IMR-90 (cell line): Measurements from ENCODE around the gene SNX3. TPM values are rescaled to one million over a fixed set of nuclear protein-coding genes. Genes with fewer than 3 reads are reported as not detected.

Source experiments
- ATAC-seq: fragments of 200-7000 bp; cut with Tn5 transposase; 2 replicates; pipeline ENCODE4 v1.9.1; 2020; ENCODE audit warnings: low read depth, mild to moderate bottlenecking, moderate library complexity
- BruUV-seq: library from RNA; stranded (reverse); fragments of 400-500 nt; replicated peaks from 2 replicates; lab custom pipeline; 2021; lab: Mats Ljungman, UMichigan
- CTCF ChIA-PET: fragments of 300-600 bp; formaldehyde crosslinking; extraction: SDS; loops from one replicate; lab custom pipeline; 2021; ENCODE audit warnings: antibody characterized with exemption; lab: Yijun Ruan, JAX
- POLR2A ChIA-PET: fragments of 300-600 bp; sonication (Branson Sonifier 250); formaldehyde crosslinking; loops from one replicate; lab custom pipeline; 2022; ENCODE audit warnings: antibody characterized with exemption; ENCODE audit not compliant: unreplicated experiment; lab: Charles Lee
- DNase-seq: peaks from one replicate; pipeline ENCODE4 v3.0.0; 2013
- H2AFZ ChIP-seq: replicated peaks from 2 replicates; pipeline ENCODE3; 2013; ENCODE audit warnings: low read length, mild to moderate bottlenecking; ENCODE audit not compliant: poor library complexity
- H2AK5ac ChIP-seq: 2 replicates; pipeline ENCODE4 v1.6.1; 2013; ENCODE audit warnings: low read depth, low read length, inconsistent platforms
- H2AK9ac ChIP-seq: replicated peaks from 2 replicates; pipeline ENCODE3; 2013; ENCODE audit warnings: mild to moderate bottlenecking, low read depth, low read length, moderate library complexity; ENCODE audit not compliant: poor library complexity
- H2BK120ac ChIP-seq: 2 replicates; pipeline ENCODE4 v1.6.1; 2013; ENCODE audit warnings: low read depth, low read length, inconsistent platforms
- H2BK15ac ChIP-seq: 3 replicates; pipeline ENCODE4 v1.6.1; 2013; ENCODE audit warnings: low read depth, low read length, inconsistent platforms
- H2BK20ac ChIP-seq: 2 replicates; pipeline ENCODE4 v1.6.1; 2013; ENCODE audit warnings: low read depth, mild to moderate bottlenecking, inconsistent platforms, low read length, moderate library complexity
- H2BK5ac ChIP-seq: 2 replicates; pipeline ENCODE4 v1.6.1; 2013; ENCODE audit warnings: mild to moderate bottlenecking, low read depth, low read length, inconsistent platforms; ENCODE audit not compliant: poor library complexity, severe bottlenecking
- H3K14ac ChIP-seq: replicated peaks from 2 replicates; pipeline ENCODE4 v1.6.1; 2013; ENCODE audit warnings: low read depth, low read length, inconsistent platforms
- H3K18ac ChIP-seq: 2 replicates; pipeline ENCODE4 v1.6.1; 2013; ENCODE audit warnings: low read depth, low read length, control low read depth
- H3K23ac ChIP-seq: 2 replicates; pipeline ENCODE4 v1.6.1; 2013; ENCODE audit warnings: low read depth, low read length, inconsistent platforms
- H3K27ac ChIP-seq: 2 replicates; pipeline ENCODE4 v1.5.1; 2013; ENCODE audit warnings: mild to moderate bottlenecking, control low read depth, low read length; ENCODE audit not compliant: insufficient read depth
- H3K27me3 ChIP-seq: 2 replicates; pipeline ENCODE4 v1.6.1; 2013; ENCODE audit warnings: low read length; ENCODE audit not compliant: control insufficient read depth, insufficient read depth
- H3K36me3 ChIP-seq: 2 replicates; pipeline ENCODE4 v1.6.1; 2013; ENCODE audit warnings: low read length, mixed read lengths; ENCODE audit not compliant: control insufficient read depth, insufficient read depth
- H3K4ac ChIP-seq: 2 replicates; pipeline ENCODE4 v1.6.1; 2013; ENCODE audit warnings: low read depth, low read length, inconsistent platforms
- H3K4me1 ChIP-seq: 2 replicates; pipeline ENCODE4 v1.6.1; 2013; ENCODE audit warnings: low read length, mixed read lengths; ENCODE audit not compliant: control insufficient read depth, insufficient read depth
- H3K4me2 ChIP-seq: 2 replicates; pipeline ENCODE4 v1.6.1; 2013; ENCODE audit warnings: low read depth, mild to moderate bottlenecking, control low read depth, low read length, moderate library complexity
- H3K4me3 ChIP-seq: 2 replicates; pipeline ENCODE4 v1.5.1; 2013; ENCODE audit warnings: low read depth, mild to moderate bottlenecking, control low read depth, low read length, moderate library complexity; ENCODE audit not compliant: insufficient read depth
- H3K56ac ChIP-seq: 2 replicates; pipeline ENCODE4 v1.6.1; 2013; ENCODE audit warnings: low read length, inconsistent platforms; ENCODE audit not compliant: insufficient read depth; ENCODE audit errors: extremely low read depth
- H3K79me1 ChIP-seq, 2 experiments: 2 replicates each; pipeline ENCODE4 v1.6.1; 2013; ENCODE audit warnings: low read length in 2 of 2, inconsistent platforms in 1 of 2, low read depth in 1 of 2
- H3K9ac ChIP-seq: 2 replicates; pipeline ENCODE4 v1.6.1; 2013; ENCODE audit warnings: low read depth, low read length, control low read depth
- H3K9me1 ChIP-seq: 2 replicates; pipeline ENCODE4 v1.6.1; 2013; ENCODE audit warnings: low read length, inconsistent platforms; ENCODE audit not compliant: insufficient read depth
- H3K9me3 ChIP-seq: 2 replicates; pipeline ENCODE4 v1.6.1; 2013; ENCODE audit warnings: low read length; ENCODE audit not compliant: control insufficient read depth, insufficient read depth
- H4K20me1 ChIP-seq: 2 replicates; pipeline ENCODE4 v1.6.1; 2013; ENCODE audit warnings: low read length, inconsistent platforms; ENCODE audit not compliant: insufficient read depth
- H4K5ac ChIP-seq: 2 replicates; pipeline ENCODE4 v1.6.1; 2013; ENCODE audit warnings: mild to moderate bottlenecking, low read depth, low read length, control low read depth
- H4K8ac ChIP-seq, 2 experiments: 2 replicates each; pipeline ENCODE4 v1.6.1; 2013; ENCODE audit warnings: low read depth in 2 of 2, low read length in 2 of 2, control low read depth in 1 of 2, inconsistent platforms in 1 of 2
- H4K91ac ChIP-seq: 2 replicates; pipeline ENCODE4 v1.6.1; 2013; ENCODE audit warnings: low read depth, low read length, inconsistent platforms; ENCODE audit not compliant: insufficient read depth
- ELK1 ChIP-seq: fragments of 150-350 bp; IDR thresholded peaks from 2 replicates; pipeline ENCODE4 v1.6.1; 2016; ENCODE audit warnings: low read depth, mild to moderate bottlenecking, low read length, moderate library complexity, borderline replicate concordance
- MXI1 ChIP-seq: IDR thresholded peaks from 2 replicates; pipeline ENCODE4 v1.6.1; 2012; ENCODE audit warnings: low read depth, mild to moderate bottlenecking, low read length, moderate library complexity, borderline replicate concordance
- POLR2A ChIP-seq: IDR thresholded peaks from 2 replicates; pipeline ENCODE4 v1.6.1; 2012; ENCODE audit warnings: mild to moderate bottlenecking, low read depth, low read length
- USF2 ChIP-seq: fragments of 150-350 bp; IDR thresholded peaks from 2 replicates; pipeline ENCODE4 v1.6.1; 2017; ENCODE audit warnings: mild to moderate bottlenecking, antibody characterized with exemption, low read length, low read depth
- WGBS, 2 experiments: methylation state at CpG; one replicate each; pipeline versions ENCODE4 v1.1.5 to v1.1.7; 2013; ENCODE audit warnings: missing lambda C conversion rate in 2 of 2; ENCODE audit not compliant: insufficient read length in 1 of 2; ENCODE audit errors: extremely low coverage in 2 of 2; 5-methylcytosine and 5-hydroxymethylcytosine counted together
- dilution Hi-C: fragments of 300-500 bp; cut with HindIII; formaldehyde crosslinking; loops from one replicate; pipeline ENCODE4 v1.14.3; 2018; ENCODE audit warnings: low sequenced_read_pairs; ENCODE audit not compliant: unreplicated experiment
- in situ Hi-C: fragments of 300-500 bp; cut with MboI; formaldehyde crosslinking; loops from 3 replicates; pipeline ENCODE4 v1.14.3; 2019; ENCODE audit warnings: low sequenced_read_pairs, inconsistent platforms, mixed read lengths
- intact Hi-C: fragments of 100-400 bp; cut with micrococcal nuclease; formaldehyde crosslinking; loops from 2 replicates; pipeline ENCODE4 v1.10.0; 2022
- polyA plus RNA-seq, 3 experiments: library from polyadenylated mRNA; depleted of rRNA; stranded (reverse); fragments of >200 nt; gene quantifications; 2 replicates each; pipeline ENCODE4 v1.2.3, GENCODE V29; 2012; ENCODE audit warnings: low replicate concordance in 1 of 3
- total RNA-seq: library from RNA; depleted of rRNA; stranded (reverse); fragments of >200 nt; gene quantifications from 2 replicates; pipeline ENCODE4 v1.2.3, GENCODE V29; 2012

The SNX3 gene
- total and polyA plus RNA-seq, 2 of the 4 experiments (the other 2 are of a cell fraction): 105 to 159 TPM

GRCh38 chr6:108171918-108172516 lies 88.8 kb downstream of the SNX3 start:
- POLR2A ChIA-PET: interaction anchor here (0.6 kb wide), 1 partner anchor 19 kb away, joined by 6 read pairs; no protein-coding TSS in a partner anchor
- no peak overlapping the region for H4K8ac ChIP-seq
- H3K18ac ChIP-seq: no peak overlapping the region
- H3K4me3 ChIP-seq: no peak overlapping the region
- no TSS peak for BruUV-seq
- H4K5ac ChIP-seq: no peak overlapping the region
- dilution Hi-C loops (no loop called here), in situ Hi-C loops (no loop called here), intact Hi-C loops (no loop called here)
- no CpG with 5 or more reads among the region's 3 CpGs for WGBS, 2 experiments
- H4K20me1 ChIP-seq: no peaks in the 10 kb centered on the region; the same call in 1 of the 2 replicates
- no peak overlapping the region for H2BK5ac ChIP-seq
- no peaks in the 10 kb centered on the region for H3K79me1 ChIP-seq
- H3K27me3 ChIP-seq: peaks cover 90% of the 10 kb centered on the region
- no peaks in the 10 kb centered on the region for H3K9me1 ChIP-seq
- no peak overlapping the region for H2BK15ac ChIP-seq
- no peak overlapping the region for H4K91ac ChIP-seq
- H3K23ac ChIP-seq: no peak overlapping the region
- DNase-seq (no peak), ATAC-seq (no peak)
- no peaks in the 10 kb centered on the region for H3K4me1 ChIP-seq
- H3K56ac ChIP-seq: no peak overlapping the region
- no peak overlapping the region for H2AK9ac ChIP-seq
- no peak for TF ChIP-seq USF2
- no peak for TF ChIP-seq POLR2A
- no peak for TF ChIP-seq MXI1
- TF ChIP-seq ELK1: no peak
- no peak overlapping the region for H2AK5ac ChIP-seq
- no peak overlapping the region for H2BK120ac ChIP-seq
- no peak overlapping the region for H3K14ac ChIP-seq
- CTCF ChIA-PET: interaction anchor here (0.5 kb wide), 1 partner anchor 329 kb away, joined by 6 read pairs; no protein-coding TSS in a partner anchor
- H3K4me2 ChIP-seq: no peak overlapping the region
- no peak overlapping the region for H2BK20ac ChIP-seq
- no peak overlapping the region for H3K4ac ChIP-seq
- H3K27ac ChIP-seq: no peak overlapping the region
- no peak overlapping the region for H3K9ac ChIP-seq
- peaks cover 20% of the 10 kb centered on the region for H3K9me3 ChIP-seq
- H3K36me3 ChIP-seq: no peaks in the 10 kb centered on the region
- H2AFZ ChIP-seq: no peak overlapping the region
